Measurements from ENCODE around the gene DSCAM. TPM values are rescaled to one million over a fixed set of nuclear protein-coding genes. Genes with fewer than 3 reads are reported as not detected.

The DSCAM gene
- total RNA-seq, 1 experiment from 2014 or later = 0.13 TPM

DNA sequence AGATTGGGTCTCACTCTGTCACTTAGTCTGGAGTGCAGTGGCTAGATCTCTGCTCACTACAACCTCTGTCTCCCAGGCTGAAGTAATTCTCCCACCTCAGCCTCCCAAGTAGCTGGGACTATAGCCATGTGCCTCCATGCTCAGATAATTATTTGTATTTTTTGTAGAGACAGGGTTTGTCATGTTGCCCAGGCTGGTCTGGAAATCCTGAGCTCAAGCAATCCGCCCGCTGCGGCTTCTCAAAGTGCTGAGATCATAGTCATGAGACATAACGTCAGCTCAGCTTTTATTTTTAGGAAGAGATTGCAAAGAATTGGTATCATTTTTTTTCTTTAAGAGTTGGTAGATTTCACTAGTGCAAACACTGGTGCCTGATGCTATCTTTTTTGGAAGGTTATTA lies 244.9 kb downstream of the DSCAM start (continued):
- TF ChIP-seq IRF1 (CRISPR knock-in tag; IDR thresholded peaks at IDR 0.05) (no peak), RORB (CRISPR knock-in tag; IDR thresholded peaks at IDR 0.05) (no peak), ZNF396 (CRISPR knock-in tag; IDR thresholded peaks at IDR 0.05; ENCODE audit: borderline replicate concordance) (no peak), ZNF281 (CRISPR knock-in tag; IDR thresholded peaks at IDR 0.05) (no peak), ATF1 (CRISPR knock-in tag; IDR thresholded peaks at IDR 0.05) (no peak), ZNF512 (CRISPR knock-in tag; IDR thresholded peaks at IDR 0.05; ENCODE audit: borderline replicate concordance) (no peak), SOX15 (CRISPR knock-in tag; IDR thresholded peaks at IDR 0.05) (no peak), FOXJ3 (CRISPR knock-in tag; IDR thresholded peaks at IDR 0.05; ENCODE audit: borderline replicate concordance) (no peak)
- TF ChIP-seq, protein P1, sequence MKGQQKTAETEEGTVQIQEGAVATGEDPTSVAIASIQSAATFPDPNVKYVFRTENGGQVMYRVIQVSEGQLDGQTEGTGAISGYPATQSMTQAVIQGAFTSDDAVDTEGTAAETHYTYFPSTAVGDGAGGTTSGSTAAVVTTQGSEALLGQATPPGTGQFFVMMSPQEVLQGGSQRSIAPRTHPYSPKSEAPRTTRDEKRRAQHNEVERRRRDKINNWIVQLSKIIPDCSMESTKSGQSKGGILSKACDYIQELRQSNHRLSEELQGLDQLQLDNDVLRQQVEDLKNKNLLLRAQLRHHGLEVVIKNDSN (CRISPR knock-in tag; IDR thresholded peaks at IDR 0.05) = no peak
- TF ChIP-seq, protein P2, sequence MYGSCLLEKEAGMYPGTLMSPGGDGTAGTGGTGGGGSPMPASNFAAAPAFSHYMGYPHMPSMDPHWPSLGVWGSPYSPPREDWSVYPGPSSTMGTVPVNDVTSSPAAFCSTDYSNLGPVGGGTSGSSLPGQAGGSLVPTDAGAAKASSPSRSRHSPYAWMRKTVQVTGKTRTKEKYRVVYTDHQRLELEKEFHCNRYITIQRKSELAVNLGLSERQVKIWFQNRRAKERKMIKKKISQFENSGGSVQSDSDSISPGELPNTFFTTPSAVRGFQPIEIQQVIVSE (CRISPR knock-in tag; IDR thresholded peaks at IDR 0.05; ENCODE audit: borderline replicate concordance) = no peak

DNA sequence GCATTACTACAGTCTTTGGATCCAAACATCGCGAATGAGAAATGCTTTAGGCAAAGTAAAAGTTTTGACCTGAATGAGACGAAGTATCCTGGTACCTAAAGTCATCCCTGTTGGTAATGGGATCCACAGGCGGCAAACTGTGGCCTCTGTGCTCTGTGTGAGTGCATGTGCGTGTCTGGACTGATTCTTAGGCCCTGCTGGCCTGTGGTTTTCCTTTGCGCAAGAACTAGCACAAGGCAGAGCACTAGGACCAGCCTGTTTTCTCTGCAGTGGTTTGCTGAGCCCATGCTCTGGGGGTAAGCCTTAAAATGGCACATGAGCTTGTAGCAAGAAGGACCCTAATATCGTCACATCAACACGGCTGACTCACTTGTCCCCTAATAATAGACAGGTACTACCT lies 251.2 kb downstream of the DSCAM start:
- no peak overlapping the region for H3K4me3 Mint-ChIP-seq
- ATAC-seq (no peak), DNase-seq (ENCODE audit: low spot score) (no peak)
- peaks cover 4% of the 10 kb centered on the region for H3K9me3 Mint-ChIP-seq
- H3K27me3 Mint-ChIP-seq (ENCODE audit: low read depth) = no peaks in the 10 kb centered on the region
- POLR2A ChIA-PET = no interaction called here
- CTCF ChIA-PET = no interaction called here
- H3K27ac Mint-ChIP-seq = no peak overlapping the region
- H3K4me1 Mint-ChIP-seq = peaks cover 3% of the 10 kb centered on the region; the same call in 1 of the 2 replicates
- H3K36me3 Mint-ChIP-seq = no peaks in the 10 kb centered on the region
- no peak for TF ChIP-seq SP1 (CRISPR knock-in tag; conservative IDR thresholded peaks at IDR 0.05)
- no peak for TF ChIP-seq TCF7 (CRISPR knock-in tag; IDR thresholded peaks at IDR 0.05; ENCODE audit: low read depth)
- no peak for TF ChIP-seq FOXJ3 (CRISPR knock-in tag; IDR thresholded peaks at IDR 0.05; ENCODE audit: borderline replicate concordance)
- no peak for TF ChIP-seq SMAD4 (CRISPR knock-in tag; IDR thresholded peaks at IDR 0.05)
- TF ChIP-seq FOXP4 (CRISPR knock-in tag; IDR thresholded peaks at IDR 0.05) = no peak
- TF ChIP-seq ZNF512 (CRISPR knock-in tag; IDR thresholded peaks at IDR 0.05; ENCODE audit: borderline replicate concordance) = no peak
- TF ChIP-seq RORB (CRISPR knock-in tag; IDR thresholded peaks at IDR 0.05) = no peak
- TF ChIP-seq NFATC4 (CRISPR knock-in tag; IDR thresholded peaks at IDR 0.05) = no peak
- TF ChIP-seq NR1H2 (CRISPR knock-in tag; IDR thresholded peaks at IDR 0.05) = no peak
- no peak for TF ChIP-seq NR2C2 (CRISPR knock-in tag; IDR thresholded peaks at IDR 0.05)
- TF ChIP-seq MYBL2 (CRISPR knock-in tag; IDR thresholded peaks at IDR 0.05) = no peak
- no peak for TF ChIP-seq PRRX2 (CRISPR knock-in tag; IDR thresholded peaks at IDR 0.05)
- no peak for TF ChIP-seq ATF2 (CRISPR knock-in tag; IDR thresholded peaks at IDR 0.05; ENCODE audit: borderline replicate concordance, low read depth)
